ENCODE data around the gene SPEG. TPM values are rescaled to one million over a fixed set of nuclear protein-coding genes. Genes with fewer than 3 reads are reported as not detected.

SPEG gene
- total RNA-seq, 1 experiment from 2014 or later = 2.5 TPM

DNA sequence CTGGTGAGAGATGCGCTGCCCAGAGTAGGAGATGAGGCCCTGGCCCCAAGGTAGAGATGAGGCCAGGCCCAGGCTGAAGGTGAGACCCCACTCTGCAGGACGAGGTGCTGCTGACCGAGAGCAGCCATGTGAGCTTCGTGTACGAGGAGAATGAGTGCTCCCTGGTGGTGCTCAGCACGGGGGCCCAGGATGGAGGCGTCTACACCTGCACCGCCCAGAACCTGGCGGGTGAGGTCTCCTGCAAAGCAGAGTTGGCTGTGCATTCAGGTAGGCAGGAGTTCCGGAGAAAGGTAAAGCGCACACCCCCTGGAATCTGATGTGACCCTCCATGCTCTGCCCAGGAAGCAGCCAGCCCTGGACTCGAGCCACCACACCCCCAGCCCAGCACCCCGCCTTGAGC lies 42.5 kb downstream of the SPEG start:
- DNase-seq (ENCODE audit: low spot score) = no peak

DNA sequence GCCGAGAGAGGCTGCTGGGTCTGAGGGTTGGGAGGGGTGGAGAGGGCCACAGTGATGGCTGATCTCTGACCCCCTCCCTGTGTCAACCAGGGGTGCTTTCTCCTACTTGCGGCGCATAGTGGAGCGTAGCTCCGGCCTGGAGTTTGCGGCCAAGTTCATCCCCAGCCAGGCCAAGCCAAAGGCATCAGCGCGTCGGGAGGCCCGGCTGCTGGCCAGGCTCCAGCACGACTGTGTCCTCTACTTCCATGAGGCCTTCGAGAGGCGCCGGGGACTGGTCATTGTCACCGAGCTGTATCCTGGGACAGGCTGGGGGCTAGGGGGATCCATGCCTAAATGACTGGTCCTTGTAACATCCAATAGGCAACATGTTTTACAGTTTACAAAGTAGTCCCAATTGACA lies 43.2 kb downstream of the SPEG start:
- no peak for DNase-seq (ENCODE audit: low spot score)

DNA sequence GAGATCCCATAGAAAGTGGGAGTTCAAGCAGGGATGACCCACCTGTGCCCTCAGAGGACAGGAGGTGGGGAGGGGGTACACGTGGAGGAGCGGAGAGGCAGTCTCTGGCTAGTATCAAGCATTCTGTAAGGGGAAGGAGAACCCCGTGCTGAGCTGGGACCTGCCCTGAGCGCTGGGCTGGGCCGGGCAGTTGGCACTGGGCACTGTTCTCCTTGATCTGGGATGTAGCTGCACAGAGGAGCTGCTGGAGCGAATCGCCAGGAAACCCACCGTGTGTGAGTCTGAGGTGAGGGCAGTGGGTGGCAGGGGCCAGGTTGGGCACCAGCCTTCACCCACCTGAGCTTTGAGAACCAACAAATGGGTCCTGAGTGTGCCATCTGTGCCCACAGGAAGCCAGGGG lies 44.3 kb downstream of the SPEG start:
- no peak for DNase-seq (ENCODE audit: low spot score)

DNA sequence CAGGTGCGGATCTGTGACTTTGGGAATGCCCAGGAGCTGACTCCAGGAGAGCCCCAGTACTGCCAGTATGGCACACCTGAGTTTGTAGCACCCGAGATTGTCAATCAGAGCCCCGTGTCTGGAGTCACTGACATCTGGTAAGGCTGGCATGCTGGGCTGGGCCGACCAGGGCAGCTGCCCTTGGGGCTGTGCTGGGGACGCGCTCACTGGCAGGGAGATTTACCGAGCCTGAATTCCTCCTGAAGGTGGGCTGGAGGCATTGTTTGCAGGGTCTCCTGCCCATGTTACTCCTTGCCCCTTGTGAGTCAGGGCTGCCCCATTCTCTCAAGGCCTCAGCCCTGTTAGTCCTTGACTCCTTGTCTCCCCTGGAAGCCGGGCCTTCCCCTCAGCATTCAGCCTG lies 45.4 kb downstream of the SPEG start:
- DNase-seq (ENCODE audit: low spot score) = no peak

DNA sequence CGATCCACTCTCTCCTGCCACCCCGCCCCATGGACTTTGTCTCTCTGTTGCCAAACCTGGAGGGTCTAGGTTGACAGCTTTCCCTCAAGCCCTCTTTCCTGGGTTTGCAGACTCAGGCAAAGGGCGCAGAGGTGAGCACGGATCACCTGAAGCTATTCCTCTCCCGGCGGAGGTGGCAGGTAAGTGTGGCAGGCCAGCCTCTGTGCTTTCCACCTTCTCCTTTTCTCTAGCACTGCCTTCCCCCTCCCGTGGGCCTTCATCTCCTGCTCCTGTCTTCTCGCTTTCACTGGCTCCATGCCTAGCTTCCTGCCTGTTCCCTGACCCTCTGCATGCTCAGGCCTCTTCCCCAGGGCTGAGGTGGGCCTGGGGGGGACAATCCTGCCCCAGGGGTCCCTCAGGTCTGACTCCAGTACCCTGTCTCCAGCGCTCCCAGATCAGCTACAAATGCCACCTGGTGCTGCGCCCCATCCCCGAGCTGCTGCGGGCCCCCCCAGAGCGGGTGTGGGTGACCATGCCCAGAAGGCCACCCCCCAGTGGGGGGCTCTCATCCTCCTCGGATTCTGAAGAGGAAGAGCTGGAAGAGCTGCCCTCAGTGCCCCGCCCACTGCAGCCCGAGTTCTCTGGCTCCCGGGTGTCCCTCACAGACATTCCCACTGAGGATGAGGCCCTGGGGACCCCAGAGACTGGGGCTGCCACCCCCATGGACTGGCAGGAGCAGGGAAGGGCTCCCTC lies 48.2 kb downstream of the SPEG start:
- no peak for DNase-seq (ENCODE audit: low spot score)

DNA sequence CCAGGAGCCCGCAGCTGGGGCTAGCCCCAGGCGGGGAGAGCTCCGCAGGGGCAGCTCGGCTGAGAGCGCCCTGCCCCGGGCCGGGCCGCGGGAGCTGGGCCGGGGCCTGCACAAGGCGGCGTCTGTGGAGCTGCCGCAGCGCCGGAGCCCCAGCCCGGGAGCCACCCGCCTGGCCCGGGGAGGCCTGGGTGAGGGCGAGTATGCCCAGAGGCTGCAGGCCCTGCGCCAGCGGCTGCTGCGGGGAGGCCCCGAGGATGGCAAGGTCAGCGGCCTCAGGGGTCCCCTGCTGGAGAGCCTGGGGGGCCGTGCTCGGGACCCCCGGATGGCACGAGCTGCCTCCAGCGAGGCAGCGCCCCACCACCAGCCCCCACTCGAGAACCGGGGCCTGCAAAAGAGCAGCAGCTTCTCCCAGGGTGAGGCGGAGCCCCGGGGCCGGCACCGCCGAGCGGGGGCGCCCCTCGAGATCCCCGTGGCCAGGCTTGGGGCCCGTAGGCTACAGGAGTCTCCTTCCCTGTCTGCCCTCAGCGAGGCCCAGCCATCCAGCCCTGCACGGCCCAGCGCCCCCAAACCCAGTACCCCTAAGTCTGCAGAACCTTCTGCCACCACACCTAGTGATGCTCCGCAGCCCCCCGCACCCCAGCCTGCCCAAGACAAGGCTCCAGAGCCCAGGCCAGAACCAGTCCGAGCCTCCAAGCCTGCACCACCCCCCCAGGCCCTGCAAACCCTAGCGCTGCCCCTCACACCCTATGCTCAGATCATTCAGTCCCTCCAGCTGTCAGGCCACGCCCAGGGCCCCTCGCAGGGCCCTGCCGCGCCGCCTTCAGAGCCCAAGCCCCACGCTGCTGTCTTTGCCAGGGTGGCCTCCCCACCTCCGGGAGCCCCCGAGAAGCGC lies 49.1 kb downstream of the SPEG start:
- no peak for DNase-seq (ENCODE audit: low spot score)

DNA sequence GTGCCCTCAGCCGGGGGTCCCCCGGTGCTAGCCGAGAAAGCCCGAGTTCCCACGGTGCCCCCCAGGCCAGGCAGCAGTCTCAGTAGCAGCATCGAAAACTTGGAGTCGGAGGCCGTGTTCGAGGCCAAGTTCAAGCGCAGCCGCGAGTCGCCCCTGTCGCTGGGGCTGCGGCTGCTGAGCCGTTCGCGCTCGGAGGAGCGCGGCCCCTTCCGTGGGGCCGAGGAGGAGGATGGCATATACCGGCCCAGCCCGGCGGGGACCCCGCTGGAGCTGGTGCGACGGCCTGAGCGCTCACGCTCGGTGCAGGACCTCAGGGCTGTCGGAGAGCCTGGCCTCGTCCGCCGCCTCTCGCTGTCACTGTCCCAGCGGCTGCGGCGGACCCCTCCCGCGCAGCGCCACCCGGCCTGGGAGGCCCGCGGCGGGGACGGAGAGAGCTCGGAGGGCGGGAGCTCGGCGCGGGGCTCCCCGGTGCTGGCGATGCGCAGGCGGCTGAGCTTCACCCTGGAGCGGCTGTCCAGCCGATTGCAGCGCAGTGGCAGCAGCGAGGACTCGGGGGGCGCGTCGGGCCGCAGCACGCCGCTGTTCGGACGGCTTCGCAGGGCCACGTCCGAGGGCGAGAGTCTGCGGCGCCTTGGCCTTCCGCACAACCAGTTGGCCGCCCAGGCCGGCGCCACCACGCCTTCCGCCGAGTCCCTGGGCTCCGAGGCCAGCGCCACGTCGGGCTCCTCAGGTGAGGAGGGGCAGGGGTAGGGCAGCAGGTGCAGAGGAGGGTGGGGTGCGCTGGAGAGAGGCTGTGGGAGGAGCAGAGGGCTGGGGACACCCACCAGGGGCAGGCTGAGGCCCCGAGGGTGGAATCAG lies 49.9 kb downstream of the SPEG start:
- DNase-seq (ENCODE audit: low spot score) = no peak

DNA sequence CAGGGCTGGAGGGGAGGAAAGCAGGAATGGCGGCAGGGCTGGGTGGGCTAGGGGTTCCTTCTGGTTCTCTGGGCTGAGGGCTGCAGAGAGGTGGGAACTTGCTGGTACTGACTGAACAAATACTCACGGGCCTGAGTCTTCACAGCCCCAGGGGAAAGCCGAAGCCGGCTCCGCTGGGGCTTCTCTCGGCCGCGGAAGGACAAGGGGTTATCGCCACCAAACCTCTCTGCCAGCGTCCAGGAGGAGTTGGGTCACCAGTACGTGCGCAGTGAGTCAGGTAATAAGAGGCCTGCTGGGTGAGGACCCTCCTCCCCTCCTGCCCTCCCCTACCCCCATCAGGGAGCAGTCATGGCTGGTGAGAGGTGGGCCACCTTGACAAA lies 50.5 kb downstream of the SPEG start:
- no peak for DNase-seq (ENCODE audit: low spot score)

DNA sequence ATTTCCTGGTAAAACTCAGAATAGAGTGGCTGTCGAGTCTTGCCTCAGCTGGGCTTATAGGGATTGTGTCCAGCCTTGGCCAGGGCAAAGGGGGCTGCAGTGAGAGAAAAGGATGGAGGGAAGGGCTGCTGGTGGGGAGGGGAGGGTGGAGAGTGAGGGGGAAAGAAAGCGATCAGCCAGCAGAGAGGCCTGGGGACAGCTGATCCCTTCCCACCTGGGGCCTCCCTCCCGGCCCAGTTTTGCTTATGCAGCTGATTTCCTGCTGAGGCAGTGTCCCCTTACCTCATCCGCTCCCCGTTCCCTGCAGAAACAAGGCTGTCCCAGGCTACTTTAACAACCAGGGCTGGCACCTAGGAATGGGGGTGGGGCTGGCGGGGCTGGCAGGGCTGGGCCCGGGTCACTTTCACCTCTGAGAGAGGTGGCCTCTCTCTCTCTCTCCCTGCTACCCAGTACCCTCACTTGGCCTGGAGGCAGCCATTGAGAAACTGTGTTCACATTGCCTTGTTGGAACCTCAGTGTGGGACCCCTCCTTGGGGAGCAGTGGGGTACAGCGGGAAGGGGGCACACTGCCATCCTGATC lies 51.8 kb downstream of the SPEG start:
- DNase-seq (ENCODE audit: low spot score) = no peak

DNA sequence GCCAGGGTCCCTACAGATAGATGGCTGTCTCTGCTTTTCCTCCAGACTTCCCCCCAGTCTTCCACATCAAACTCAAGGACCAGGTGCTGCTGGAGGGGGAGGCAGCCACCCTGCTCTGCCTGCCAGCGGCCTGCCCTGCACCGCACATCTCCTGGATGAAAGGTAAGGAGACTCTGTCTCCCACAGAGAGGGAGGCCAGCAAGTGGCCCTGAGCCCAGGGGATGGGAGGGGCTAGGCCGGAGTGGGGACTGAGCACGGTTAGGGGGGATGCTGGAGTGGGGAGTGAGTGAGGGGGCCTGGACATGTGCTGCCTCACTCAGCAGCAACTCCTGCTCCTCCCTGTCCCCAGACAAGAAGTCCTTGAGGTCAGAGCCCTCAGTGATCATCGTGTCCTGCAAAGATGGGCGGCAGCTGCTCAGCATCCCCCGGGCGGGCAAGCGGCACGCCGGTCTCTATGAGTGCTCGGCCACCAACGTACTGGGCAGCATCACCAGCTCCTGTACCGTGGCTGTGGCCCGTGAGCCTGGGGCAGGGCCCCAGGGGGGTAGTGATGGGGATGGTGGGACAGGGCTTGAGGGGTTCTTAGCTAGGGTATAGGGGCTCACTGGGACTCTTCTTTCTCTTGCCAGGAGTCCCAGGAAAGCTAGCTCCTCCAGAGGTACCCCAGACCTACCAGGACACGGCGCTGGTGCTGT lies 53.7 kb downstream of the SPEG start:
- no peak for DNase-seq (ENCODE audit: low spot score)

DNA sequence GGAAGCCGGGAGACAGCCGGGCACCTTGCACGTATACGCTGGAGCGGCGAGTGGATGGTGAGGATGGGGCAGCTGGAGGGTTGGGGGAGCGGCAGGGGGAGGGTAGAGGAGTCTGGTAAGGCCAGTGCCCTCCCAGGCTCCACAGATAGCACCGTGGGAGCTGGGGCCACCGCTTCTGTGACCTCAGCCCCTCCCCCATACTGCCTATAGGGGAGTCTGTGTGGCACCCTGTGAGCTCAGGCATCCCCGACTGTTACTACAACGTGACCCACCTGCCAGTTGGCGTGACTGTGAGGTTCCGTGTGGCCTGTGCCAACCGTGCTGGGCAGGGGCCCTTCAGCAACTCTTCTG lies 54.2 kb downstream of the SPEG start:
- DNase-seq (ENCODE audit: low spot score) = no peak

DNA sequence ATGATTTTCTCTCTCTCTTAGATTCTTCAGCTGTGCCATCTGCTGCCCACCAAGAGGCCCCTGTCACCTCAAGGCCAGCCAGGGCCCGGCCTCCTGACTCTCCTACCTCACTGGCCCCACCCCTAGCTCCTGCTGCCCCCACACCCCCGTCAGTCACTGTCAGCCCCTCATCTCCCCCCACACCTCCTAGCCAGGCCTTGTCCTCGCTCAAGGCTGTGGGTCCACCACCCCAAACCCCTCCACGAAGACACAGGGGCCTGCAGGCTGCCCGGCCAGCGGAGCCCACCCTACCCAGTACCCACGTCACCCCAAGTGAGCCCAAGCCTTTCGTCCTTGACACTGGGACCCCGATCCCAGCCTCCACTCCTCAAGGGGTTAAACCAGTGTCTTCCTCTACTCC lies 54.7 kb downstream of the SPEG start:
- no peak for DNase-seq (ENCODE audit: low spot score)

DNA sequence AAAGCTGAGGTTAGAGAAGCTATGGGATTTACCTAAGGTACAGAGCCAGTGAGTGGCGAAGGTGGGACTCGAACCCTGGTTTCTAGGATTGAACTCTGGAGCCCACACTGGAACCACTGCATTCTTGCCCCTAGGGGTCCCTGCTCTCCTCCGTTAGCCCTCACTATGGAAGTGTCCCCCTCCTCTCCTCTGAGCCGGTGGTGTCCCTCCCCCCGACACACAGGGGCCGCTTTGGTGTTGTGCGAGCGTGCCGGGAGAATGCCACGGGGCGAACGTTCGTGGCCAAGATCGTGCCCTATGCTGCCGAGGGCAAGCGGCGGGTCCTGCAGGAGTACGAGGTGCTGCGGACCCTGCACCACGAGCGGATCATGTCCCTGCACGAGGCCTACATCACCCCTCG lies 55.5 kb downstream of the SPEG start:
- DNase-seq (ENCODE audit: low spot score) = no peak

DNA sequence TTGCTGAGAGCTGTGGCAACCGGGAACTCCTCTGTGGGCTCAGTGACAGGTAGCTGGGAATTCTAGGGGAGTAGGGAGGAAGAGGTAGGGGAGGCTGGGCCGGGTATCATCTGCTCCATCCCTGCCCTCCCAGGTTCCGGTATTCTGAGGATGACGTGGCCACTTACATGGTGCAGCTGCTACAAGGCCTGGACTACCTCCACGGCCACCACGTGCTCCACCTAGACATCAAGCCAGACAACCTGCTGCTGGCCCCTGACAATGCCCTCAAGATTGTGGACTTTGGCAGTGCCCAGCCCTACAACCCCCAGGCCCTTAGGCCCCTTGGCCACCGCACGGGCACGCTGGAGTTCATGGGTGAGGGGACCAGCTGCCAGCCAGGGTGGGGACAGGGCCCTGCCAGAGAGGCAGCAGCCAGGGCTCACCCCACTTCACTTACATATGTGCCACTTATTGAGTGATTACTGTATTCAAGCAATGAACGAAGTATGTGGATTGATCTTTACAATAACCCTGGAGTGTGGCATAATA lies 56.0 kb downstream of the SPEG start:
- no peak for DNase-seq (ENCODE audit: low spot score)

DNA sequence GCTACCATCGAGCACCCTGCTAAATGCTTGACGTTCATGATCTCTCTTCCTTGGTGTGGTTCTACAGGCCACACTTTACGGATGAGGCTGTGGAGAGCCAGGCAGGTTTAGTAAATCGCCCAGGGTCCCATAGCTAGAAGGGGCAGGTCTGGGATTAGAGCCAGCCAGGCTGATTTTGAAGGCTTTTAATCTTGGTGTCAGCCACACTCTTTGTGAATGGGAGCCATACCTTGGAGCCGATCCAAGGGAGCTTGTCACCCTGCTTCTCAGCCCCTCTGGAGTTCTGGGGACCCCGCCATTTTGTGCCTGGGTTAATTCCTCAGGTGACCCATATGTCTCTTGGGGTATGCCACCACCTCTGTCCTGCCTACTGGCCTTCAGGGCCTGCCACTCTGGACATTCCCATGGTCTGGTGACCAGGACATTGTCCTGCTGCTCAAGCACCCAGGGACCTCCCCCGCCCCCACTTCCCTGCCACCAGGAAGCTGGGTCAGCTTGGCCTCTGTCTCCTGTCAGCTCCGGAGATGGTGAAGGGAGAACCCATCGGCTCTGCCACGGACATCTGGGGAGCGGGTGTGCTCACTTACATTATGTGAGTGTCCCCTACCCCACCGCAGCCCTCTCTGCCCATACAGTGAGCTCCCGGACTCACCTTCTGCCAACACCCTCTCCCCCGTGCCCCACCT lies 56.8 kb downstream of the SPEG start:
- DNase-seq (ENCODE audit: low spot score) = no peak

DNA sequence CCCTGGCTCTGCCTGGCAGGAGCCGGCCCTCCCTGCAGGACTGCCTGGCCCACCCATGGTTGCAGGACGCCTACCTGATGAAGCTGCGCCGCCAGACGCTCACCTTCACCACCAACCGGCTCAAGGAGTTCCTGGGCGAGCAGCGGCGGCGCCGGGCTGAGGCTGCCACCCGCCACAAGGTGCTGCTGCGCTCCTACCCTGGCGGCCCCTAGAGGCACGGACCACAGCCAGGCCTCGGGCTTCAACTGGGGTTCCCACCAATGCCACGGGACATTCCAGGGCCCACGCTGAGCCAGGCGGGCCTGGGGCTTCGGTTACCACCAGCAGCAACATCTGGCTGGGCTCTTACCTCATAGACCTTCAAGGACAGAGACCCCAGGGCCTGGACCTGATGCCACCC lies 57.9 kb downstream of the SPEG start:
- no peak for DNase-seq (ENCODE audit: low spot score)

DNA sequence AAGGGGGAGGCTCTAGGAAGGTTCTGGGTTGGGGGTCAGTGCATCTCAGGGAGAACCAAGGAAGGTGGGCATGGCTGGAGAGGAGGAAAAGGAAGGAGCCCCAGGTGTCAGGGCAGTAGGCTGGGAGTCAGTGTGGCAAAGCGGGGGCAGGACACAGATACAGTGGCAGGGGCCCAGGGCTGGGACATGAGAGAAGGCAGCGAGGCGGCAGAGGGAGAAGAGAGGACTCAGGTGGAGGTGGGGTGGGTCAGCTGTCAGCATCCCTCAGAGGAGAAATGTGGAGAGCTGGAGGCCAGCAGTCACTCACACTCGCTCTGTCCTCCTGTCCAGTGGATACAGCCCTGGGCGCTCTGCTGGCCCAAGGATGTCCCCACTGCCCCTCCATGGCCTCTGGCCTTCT lies 58.4 kb downstream of the SPEG start:
- no peak for DNase-seq (ENCODE audit: low spot score)

DNA sequence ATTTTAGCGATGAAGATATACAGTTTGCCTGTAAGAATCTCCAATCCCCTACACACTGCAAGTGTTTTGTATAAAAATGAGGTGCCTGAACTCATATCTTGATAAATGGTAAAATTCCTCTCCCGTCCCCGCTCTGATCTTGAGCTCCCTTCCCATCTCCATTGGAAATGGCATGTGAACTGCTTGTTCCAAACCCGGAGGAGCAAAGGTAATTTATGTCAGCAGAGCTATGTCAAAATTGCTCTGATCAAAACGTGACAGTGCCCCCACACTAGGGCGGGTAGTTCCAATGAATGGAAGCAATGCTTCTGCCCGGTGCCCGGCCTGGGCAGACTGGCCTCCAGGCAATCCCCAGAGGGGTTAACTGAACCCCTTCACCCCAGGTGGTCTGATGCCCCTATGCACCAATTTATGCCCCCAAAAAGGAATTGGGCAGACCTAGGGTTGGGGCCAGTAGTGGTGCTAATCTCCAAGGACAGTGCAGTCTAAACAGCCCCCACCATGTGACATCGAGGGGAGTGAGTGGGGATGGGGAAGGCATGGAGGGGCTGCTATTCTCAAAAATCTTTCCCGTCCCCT lies 60.4 kb downstream of the SPEG start:
- DNase-seq (ENCODE audit: low spot score) = no peak

DNA sequence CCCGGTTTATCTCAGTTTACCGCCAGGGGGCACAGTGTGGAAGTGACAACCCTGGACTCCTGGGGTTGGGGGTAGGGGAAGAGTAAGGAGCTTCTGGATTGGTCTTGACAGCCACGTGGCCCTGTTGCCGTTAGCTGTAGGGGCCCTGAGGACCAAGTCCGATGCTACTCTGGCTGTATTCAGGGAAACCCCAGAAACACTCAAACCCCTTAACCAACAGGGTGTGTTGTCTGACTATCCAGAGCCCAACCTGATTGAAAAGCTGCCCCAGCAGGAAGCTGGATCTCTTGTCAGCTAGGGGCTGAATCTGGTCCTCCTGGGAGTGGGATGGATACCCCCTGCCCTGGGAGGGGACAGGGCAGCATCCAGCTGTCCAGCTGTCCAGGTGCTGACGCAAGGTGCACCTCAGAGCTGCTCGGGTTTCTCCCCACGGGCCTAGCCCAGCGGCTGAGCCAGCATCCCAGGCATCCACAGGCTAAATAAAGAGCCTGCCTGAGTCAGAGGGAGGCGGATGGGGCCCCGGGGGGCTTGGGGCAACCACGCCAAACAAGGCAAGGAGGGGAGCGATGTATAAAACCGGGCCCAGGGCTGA lies 61.0 kb downstream of the SPEG start:
- DNase-seq (ENCODE audit: low spot score) = peak; percentile 53

Measured in H4 (cell line).